Gastroesophageal sphincter (tissue), 3 donors: ENCODE results near the gene CBLL2.

ENCODE experiments used
- EP300 ChIP-seq: sonication (generic); formaldehyde crosslinking; IDR thresholded peaks from one replicate; pipeline ENCODE4 v1.6.1; 2017; ENCODE audit warnings: antibody characterized with exemption, mild to moderate bottlenecking
- POLR2AphosphoS5 ChIP-seq: sonication (generic); formaldehyde crosslinking; IDR thresholded peaks from one replicate; pipeline ENCODE4 v1.6.1; 2017; ENCODE audit warnings: antibody characterized with exemption
- TF ChIP-seq, protein P1 (sequence below), 4 experiments: fragments of 200-600 bp in 2 of 4; fragments of 450-650 bp in 2 of 4; sonication (generic) in 1 of 4; IDR thresholded peaks; one replicate each; pipeline ENCODE4 v1.5.1; 2017 to 2019; ENCODE audit warnings: antibody characterized with exemption in 4 of 4, mild to moderate bottlenecking in 2 of 4, moderate library complexity in 2 of 4

- TF ChIP-seq, protein P1, sequence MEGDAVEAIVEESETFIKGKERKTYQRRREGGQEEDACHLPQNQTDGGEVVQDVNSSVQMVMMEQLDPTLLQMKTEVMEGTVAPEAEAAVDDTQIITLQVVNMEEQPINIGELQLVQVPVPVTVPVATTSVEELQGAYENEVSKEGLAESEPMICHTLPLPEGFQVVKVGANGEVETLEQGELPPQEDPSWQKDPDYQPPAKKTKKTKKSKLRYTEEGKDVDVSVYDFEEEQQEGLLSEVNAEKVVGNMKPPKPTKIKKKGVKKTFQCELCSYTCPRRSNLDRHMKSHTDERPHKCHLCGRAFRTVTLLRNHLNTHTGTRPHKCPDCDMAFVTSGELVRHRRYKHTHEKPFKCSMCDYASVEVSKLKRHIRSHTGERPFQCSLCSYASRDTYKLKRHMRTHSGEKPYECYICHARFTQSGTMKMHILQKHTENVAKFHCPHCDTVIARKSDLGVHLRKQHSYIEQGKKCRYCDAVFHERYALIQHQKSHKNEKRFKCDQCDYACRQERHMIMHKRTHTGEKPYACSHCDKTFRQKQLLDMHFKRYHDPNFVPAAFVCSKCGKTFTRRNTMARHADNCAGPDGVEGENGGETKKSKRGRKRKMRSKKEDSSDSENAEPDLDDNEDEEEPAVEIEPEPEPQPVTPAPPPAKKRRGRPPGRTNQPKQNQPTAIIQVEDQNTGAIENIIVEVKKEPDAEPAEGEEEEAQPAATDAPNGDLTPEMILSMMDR (IDR thresholded peaks at IDR 0.05) = no peak
- TF ChIP-seq POLR2AphosphoS5 (no peak), EP300 (no peak)
Measured at GRCh38 chrX:22276781-22277180, 4.1 kb downstream of the CBLL2 start.
